Muscle layer of duodenum (tissue), 2 donors: ENCODE measurements around the gene HRAS.

ENCODE experiments used
- H3K27ac ChIP-seq: one replicate; pipeline ENCODE4 v1.7.0; 2013; ENCODE audit warnings: mild to moderate bottlenecking, low read length
- H3K27me3 ChIP-seq: one replicate; pipeline ENCODE4 v1.7.0; 2013; ENCODE audit warnings: low read depth, mild to moderate bottlenecking, control low read depth, low read length
- H3K36me3 ChIP-seq, 2 donors: one replicate each; pipeline ENCODE4 v1.7.0; 2013; ENCODE audit warnings: low read length in 2 of 2, control low read depth in 1 of 2, mild to moderate bottlenecking in 1 of 2; ENCODE audit not compliant: insufficient read depth in 2 of 2, control insufficient read depth in 1 of 2
- H3K4me1 ChIP-seq, 2 donors: one replicate each; pipeline ENCODE4 v1.7.0; 2013; ENCODE audit warnings: low read length in 2 of 2, mild to moderate bottlenecking in 2 of 2, control low read depth in 1 of 2, moderate library complexity in 1 of 2; ENCODE audit not compliant: insufficient read depth in 2 of 2, control insufficient read depth in 1 of 2
- H3K4me3 ChIP-seq, 2 donors: one replicate each; pipeline ENCODE4 v1.7.0; 2013; ENCODE audit warnings: low read length in 2 of 2, low read depth in 1 of 2, mild to moderate bottlenecking in 1 of 2
- H3K9me3 ChIP-seq, 2 donors: one replicate each; pipeline ENCODE4 v1.7.0; 2013; ENCODE audit warnings: low read length in 2 of 2, control low read depth in 1 of 2, mild to moderate bottlenecking in 1 of 2; ENCODE audit not compliant: control insufficient read depth in 1 of 2
- donor health status: healthy.

Gene HRAS

GRCh38 chr11:536841-537621 lies 1.7 kb upstream of the HRAS start, which contains the start of gene LRRC56:
TSS of gene LRRC56 (plus strand) at chr11:537527. CDS start at chr11:540685, 3,158 bp downstream.
- Histone ChIP-seq H3K27me3 (no peaks in the 10 kb centered on the region), H3K27ac (no peak within 1 kb of the TSS), H3K9me3 (no peaks in the 10 kb centered on the region), H3K36me3 (peaks cover 0 to 15% of the 10 kb centered on the region in 2 donors), H3K4me3 (peak within 1 kb of the TSS in 1 of 2 donors; percentile 48), H3K4me1 (peaks cover 0 to 30% of the 10 kb centered on the region in 2 donors)

- H3K27ac ChIP-seq: no peak overlapping the region
- peak overlapping the region in 1 of 2 donors; percentile 88 for H3K4me3 ChIP-seq
- peaks cover 0 to 30% of the 10 kb centered on the region in 2 donors for H3K4me1 ChIP-seq
These were observed 212 bp downstream of the HRAS start for GRCh38 chr11:535210-535518.

GRCh38 chr11:534396-535209 lies 773 bp downstream of the HRAS start:
- Histone ChIP-seq H3K27me3 (no peaks in the 10 kb centered on the region), H3K9me3 (no peaks in the 10 kb centered on the region), H3K36me3 (peaks cover 0 to 27% of the 10 kb centered on the region in 2 donors), H3K27ac (no peak overlapping the region), H3K4me3 (peak overlapping the region; percentile 62 to 88), H3K4me1 (peaks cover 0 to 30% of the 10 kb centered on the region in 2 donors)

More at GRCh38 chr11:535210-535518, 212 bp downstream of the HRAS start:
- no peaks in the 10 kb centered on the region for H3K9me3 ChIP-seq
- H3K36me3 ChIP-seq: peaks cover 0 to 27% of the 10 kb centered on the region in 2 donors
- H3K27me3 ChIP-seq: no peaks in the 10 kb centered on the region

GRCh38 chr11:533586-534395 lies 1.6 kb downstream of the HRAS start:
- H3K36me3 ChIP-seq: peaks cover 0 to 27% of the 10 kb centered on the region in 2 donors
- H3K27ac ChIP-seq: no peak overlapping the region
- H3K27me3 ChIP-seq: no peaks in the 10 kb centered on the region
- peak overlapping the region in 1 of 2 donors; percentile 88 for H3K4me3 ChIP-seq
- peaks cover 0 to 30% of the 10 kb centered on the region in 2 donors for H3K4me1 ChIP-seq
- H3K9me3 ChIP-seq: no peaks in the 10 kb centered on the region

GRCh38 chr11:532986-533585 lies 2.3 kb downstream of the HRAS start:
- peaks cover 0 to 27% of the 10 kb centered on the region in 2 donors for H3K36me3 ChIP-seq
- no peak overlapping the region for H3K4me3 ChIP-seq
- peaks cover 0 to 30% of the 10 kb centered on the region in 2 donors for H3K4me1 ChIP-seq
- no peak overlapping the region for H3K27ac ChIP-seq
- H3K27me3 ChIP-seq: no peaks in the 10 kb centered on the region
- H3K9me3 ChIP-seq: no peaks in the 10 kb centered on the region

GRCh38 chr11:532527-532985 lies 2.8 kb downstream of the HRAS start:
- Histone ChIP-seq H3K4me1 (peaks cover 0 to 26% of the 10 kb centered on the region in 2 donors), H3K27ac (no peak overlapping the region), H3K9me3 (no peaks in the 10 kb centered on the region), H3K4me3 (no peak overlapping the region), H3K36me3 (peaks cover 0 to 27% of the 10 kb centered on the region in 2 donors), H3K27me3 (no peaks in the 10 kb centered on the region)

- peaks cover 0 to 27% of the 10 kb centered on the region in 2 donors for H3K36me3 ChIP-seq
- H3K4me3 ChIP-seq: no peak overlapping the region
- H3K4me1 ChIP-seq: peaks cover 0 to 21% of the 10 kb centered on the region in 2 donors
- no peaks in the 10 kb centered on the region for H3K9me3 ChIP-seq
- H3K27me3 ChIP-seq: no peaks in the 10 kb centered on the region
- no peak overlapping the region for H3K27ac ChIP-seq
These were observed 3.4 kb downstream of the HRAS start for GRCh38 chr11:531919-532526.

GRCh38 chr11:530960-531831 lies 4.2 kb downstream of the HRAS start:
- Histone ChIP-seq H3K36me3 (peaks cover 0 to 27% of the 10 kb centered on the region in 2 donors), H3K27ac (no peak overlapping the region), H3K9me3 (no peaks in the 10 kb centered on the region), H3K4me3 (no peak overlapping the region), H3K4me1 (peaks cover 0 to 16% of the 10 kb centered on the region in 2 donors), H3K27me3 (no peaks in the 10 kb centered on the region)

GRCh38 chr11:529728-530411 lies 5.5 kb downstream of the HRAS start:
- Histone ChIP-seq H3K4me3 (no peak overlapping the region), H3K27ac (no peak overlapping the region), H3K36me3 (peaks cover 0 to 27% of the 10 kb centered on the region in 2 donors), H3K4me1 (peaks cover 0 to 12% of the 10 kb centered on the region in 2 donors), H3K9me3 (no peaks in the 10 kb centered on the region), H3K27me3 (no peaks in the 10 kb centered on the region)
